ENCODE data around the gene RPS15. TPM values are rescaled to one million over a fixed set of nuclear protein-coding genes. Genes with fewer than 3 reads are reported as not detected.

RPS15 gene
- total RNA-seq, 1 experiment from 2014 or later, result 1,696 TPM

DNA sequence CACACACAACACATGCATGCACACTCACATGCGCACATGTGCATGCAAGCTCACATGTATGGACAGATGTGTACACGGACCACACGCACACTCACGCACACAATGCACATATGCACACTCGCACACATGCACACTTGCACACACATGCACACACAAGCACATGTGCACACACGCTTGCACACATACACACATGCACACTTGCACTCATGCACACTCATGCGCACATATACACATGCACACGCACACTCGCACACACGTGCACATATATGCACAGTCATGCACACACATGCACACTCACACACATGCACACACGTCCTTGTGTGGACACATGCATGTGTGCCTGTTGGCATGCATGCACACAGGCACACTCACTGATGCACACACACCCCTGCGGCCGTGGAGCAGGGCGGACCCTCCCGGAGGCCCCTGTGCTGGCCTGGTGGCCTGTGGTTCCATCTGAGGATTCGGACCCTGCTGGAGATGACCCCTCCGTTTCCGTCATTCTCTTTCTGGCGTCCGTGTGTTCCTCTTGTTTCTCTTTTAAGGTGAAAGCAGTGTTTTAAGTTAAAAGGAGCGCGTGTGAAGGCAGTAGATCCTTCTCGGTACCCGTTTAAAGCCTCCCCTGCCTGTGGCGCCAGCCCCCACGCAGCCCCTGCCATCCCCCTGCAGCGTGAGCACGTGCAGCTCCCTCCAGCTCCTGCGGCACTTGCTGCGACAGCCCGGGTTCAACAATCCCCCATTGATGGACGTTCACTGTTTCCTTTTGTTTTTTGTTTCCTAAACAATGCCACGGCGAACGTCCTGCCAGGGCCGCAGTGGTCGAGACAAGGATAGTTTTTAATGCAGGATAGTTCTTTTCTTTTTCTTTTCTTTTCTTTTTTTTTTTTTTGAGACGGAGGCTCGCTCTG is 48.9 kb upstream of the RPS15 start:
- intact Hi-C loops (cut with micrococcal nuclease; ENCODE audit: unreplicated experiment), result no loop called here
- H3K4me1 ChIP-seq (ENCODE audit: insufficient read depth, low read length, poor library complexity, severe bottlenecking), result no peaks in the 10 kb centered on the region
- ChIA-PET POLR2A (ENCODE audit: low non-redundant PET) (no interaction called here), CTCF (no interaction called here)
- no TSS peak for BruUV-seq (replicated peaks)
- H3K9me3 ChIP-seq (ENCODE audit: low read depth, low read length, poor library complexity, severe bottlenecking), result no peaks in the 10 kb centered on the region
- H3K36me3 ChIP-seq (ENCODE audit: insufficient read depth, low read length, poor library complexity, severe bottlenecking), result peaks cover 17% of the 10 kb centered on the region
- H3K27ac ChIP-seq (ENCODE audit: low read depth, low read length, poor library complexity, severe bottlenecking), result no peak overlapping the region
- H3K27me3 ChIP-seq (replicated peaks; ENCODE audit: insufficient read depth, low read depth, low read length, poor library complexity), result no peaks in the 10 kb centered on the region
- no peak for DNase-seq (ENCODE audit: low spot score)
- TF ChIP-seq, protein P1, sequence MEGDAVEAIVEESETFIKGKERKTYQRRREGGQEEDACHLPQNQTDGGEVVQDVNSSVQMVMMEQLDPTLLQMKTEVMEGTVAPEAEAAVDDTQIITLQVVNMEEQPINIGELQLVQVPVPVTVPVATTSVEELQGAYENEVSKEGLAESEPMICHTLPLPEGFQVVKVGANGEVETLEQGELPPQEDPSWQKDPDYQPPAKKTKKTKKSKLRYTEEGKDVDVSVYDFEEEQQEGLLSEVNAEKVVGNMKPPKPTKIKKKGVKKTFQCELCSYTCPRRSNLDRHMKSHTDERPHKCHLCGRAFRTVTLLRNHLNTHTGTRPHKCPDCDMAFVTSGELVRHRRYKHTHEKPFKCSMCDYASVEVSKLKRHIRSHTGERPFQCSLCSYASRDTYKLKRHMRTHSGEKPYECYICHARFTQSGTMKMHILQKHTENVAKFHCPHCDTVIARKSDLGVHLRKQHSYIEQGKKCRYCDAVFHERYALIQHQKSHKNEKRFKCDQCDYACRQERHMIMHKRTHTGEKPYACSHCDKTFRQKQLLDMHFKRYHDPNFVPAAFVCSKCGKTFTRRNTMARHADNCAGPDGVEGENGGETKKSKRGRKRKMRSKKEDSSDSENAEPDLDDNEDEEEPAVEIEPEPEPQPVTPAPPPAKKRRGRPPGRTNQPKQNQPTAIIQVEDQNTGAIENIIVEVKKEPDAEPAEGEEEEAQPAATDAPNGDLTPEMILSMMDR (conservative IDR thresholded peaks at IDR 0.05; ENCODE audit: low read depth, low read length), result no peak
- TF ChIP-seq EZH2 (IDR thresholded peaks at IDR 0.05; ENCODE audit: borderline replicate concordance, low read depth, low read length, poor library complexity, severe bottlenecking), result no peak
- no peak overlapping the region for H3K4me3 ChIP-seq (ENCODE audit: low read depth, low read length, poor library complexity, severe bottlenecking)

DNA sequence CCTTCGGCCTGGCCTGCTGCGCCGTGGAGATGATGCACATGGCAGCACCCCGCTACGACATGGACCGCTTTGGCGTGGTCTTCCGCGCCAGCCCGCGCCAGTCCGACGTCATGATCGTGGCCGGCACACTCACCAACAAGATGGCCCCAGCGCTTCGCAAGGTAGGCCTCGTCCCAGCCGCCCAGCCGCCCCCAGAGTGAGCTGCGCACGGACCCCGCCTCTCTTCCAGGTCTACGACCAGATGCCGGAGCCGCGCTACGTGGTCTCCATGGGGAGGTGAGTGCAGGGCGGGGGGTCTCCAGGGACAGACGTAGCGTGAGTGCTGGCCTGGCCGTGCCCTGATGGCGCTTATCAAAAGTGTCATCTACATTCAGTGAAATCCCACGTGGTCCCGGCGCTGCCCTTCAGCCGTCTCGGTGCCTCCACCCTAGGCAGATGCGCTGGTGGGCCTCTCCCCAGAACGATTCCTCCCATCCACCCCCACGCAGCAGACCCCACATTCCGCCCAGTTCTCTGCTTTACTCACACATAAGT is 47.2 kb upstream of the RPS15 start:
- no peak overlapping the region for H3K27ac ChIP-seq (ENCODE audit: low read depth, low read length, poor library complexity, severe bottlenecking)
- no peak for DNase-seq (ENCODE audit: low spot score)
- ChIA-PET POLR2A (ENCODE audit: low non-redundant PET) (no interaction called here), CTCF (no interaction called here)
- no peak overlapping the region for H3K4me3 ChIP-seq (ENCODE audit: low read depth, low read length, poor library complexity, severe bottlenecking)
- BruUV-seq (replicated peaks), result no TSS peak
- TF ChIP-seq, protein P1 (conservative IDR thresholded peaks at IDR 0.05; ENCODE audit: low read depth, low read length), result no peak
- no peak for TF ChIP-seq EZH2 (IDR thresholded peaks at IDR 0.05; ENCODE audit: borderline replicate concordance, low read depth, low read length, poor library complexity, severe bottlenecking)
- H3K36me3 ChIP-seq (ENCODE audit: insufficient read depth, low read length, poor library complexity, severe bottlenecking), result peaks cover 17% of the 10 kb centered on the region
- intact Hi-C loops (cut with micrococcal nuclease; ENCODE audit: unreplicated experiment), result no loop called here
- peaks cover 15% of the 10 kb centered on the region for H3K4me1 ChIP-seq (ENCODE audit: insufficient read depth, low read length, poor library complexity, severe bottlenecking)
- H3K9me3 ChIP-seq (ENCODE audit: low read depth, low read length, poor library complexity, severe bottlenecking), result no peaks in the 10 kb centered on the region
- no peaks in the 10 kb centered on the region for H3K27me3 ChIP-seq (replicated peaks; ENCODE audit: insufficient read depth, low read depth, low read length, poor library complexity)

DNA sequence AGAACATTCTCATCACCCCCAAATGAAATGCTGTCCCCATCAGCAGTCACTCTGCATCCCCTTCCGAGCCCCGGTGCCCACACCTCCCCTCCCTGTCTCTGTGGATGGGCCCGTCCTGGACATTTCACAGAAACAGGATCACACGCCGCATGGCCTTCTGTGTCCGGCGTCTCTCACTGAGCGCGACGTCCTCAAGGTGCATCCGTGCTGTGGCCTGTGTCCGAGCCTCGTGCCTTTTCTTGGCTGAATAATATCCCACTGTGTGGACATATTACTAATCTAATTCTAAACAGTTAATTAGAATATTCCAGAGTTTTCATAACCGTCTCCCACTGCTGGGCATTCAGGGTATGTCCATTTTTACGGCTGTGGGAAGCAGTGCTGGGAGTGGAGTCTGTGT is 45.8 kb upstream of the RPS15 start:
- Histone ChIP-seq H3K4me3 (ENCODE audit: low read depth, low read length, poor library complexity, severe bottlenecking) (no peak overlapping the region), H3K9me3 (ENCODE audit: low read depth, low read length, poor library complexity, severe bottlenecking) (no peaks in the 10 kb centered on the region), H3K27me3 (replicated peaks; ENCODE audit: insufficient read depth, low read depth, low read length, poor library complexity) (no peaks in the 10 kb centered on the region), H3K36me3 (ENCODE audit: insufficient read depth, low read length, poor library complexity, severe bottlenecking) (peaks cover 17% of the 10 kb centered on the region), H3K27ac (ENCODE audit: low read depth, low read length, poor library complexity, severe bottlenecking) (no peak overlapping the region), H3K4me1 (ENCODE audit: insufficient read depth, low read length, poor library complexity, severe bottlenecking) (peaks cover 24% of the 10 kb centered on the region)
- TF ChIP-seq, protein P1 (conservative IDR thresholded peaks at IDR 0.05; ENCODE audit: low read depth, low read length), result no peak
- no TSS peak for BruUV-seq (replicated peaks)
- DNase-seq (ENCODE audit: low spot score), result no peak
- ChIA-PET POLR2A (ENCODE audit: low non-redundant PET) (no interaction called here), CTCF (no interaction called here)
- intact Hi-C loops (cut with micrococcal nuclease; ENCODE audit: unreplicated experiment), result no loop called here
